Endothelial cell of umbilical vein (primary cell): Measurements from ENCODE around the gene AK9. TPM values are rescaled to one million over a fixed set of nuclear protein-coding genes. Genes with fewer than 3 reads are reported as not detected.

Experiments used
- BruUV-seq: library from RNA; stranded (reverse); fragments of 400-500 nt; replicated peaks from 2 replicates; lab custom pipeline; 2021; lab: Mats Ljungman, UMichigan
- CTCF ChIA-PET: fragments of 300-600, 350-600 bp; sonication (Branson Sonifier 250); formaldehyde crosslinking; loops from one replicate; lab custom pipeline; 2021; ENCODE audit warnings: antibody characterized with exemption, inconsistent platforms; lab: Charles Lee
- POLR2A ChIA-PET: fragments of 300-600, 350-600 bp; sonication (Branson Sonifier 250); formaldehyde crosslinking; loops from one replicate; lab custom pipeline; 2021; ENCODE audit warnings: antibody characterized with exemption, inconsistent platforms; lab: Charles Lee
- DNase-seq: peaks from one replicate; pipeline ENCODE4 v3.0.0-alpha.2; 2011; ENCODE audit warnings: low read depth, low spot score
- FAIRE-seq: peaks from 2 replicates; lab custom pipeline; 2011; peaks lifted over from hg19 to GRCh38; lab: Jason Lieb, UNC
- H2AFZ ChIP-seq: 2 replicates; pipeline ENCODE4 v1.6.0; 2012; ENCODE audit warnings: low read depth, low read length, control low read depth, inconsistent platforms
- H3K27ac ChIP-seq: 2 replicates; pipeline ENCODE4 v1.5.1; 2011; ENCODE audit warnings: low read depth, mild to moderate bottlenecking, control low read depth, low read length, moderate library complexity; ENCODE audit not compliant: insufficient read depth
- H3K27me3 ChIP-seq, 2 experiments: 2 replicates each; pipeline versions ENCODE4 v1.6.0 to v1.6.1; 2011; ENCODE audit warnings: low read length in 2 of 2, mixed read lengths in 1 of 2; ENCODE audit not compliant: control insufficient read depth in 2 of 2, insufficient read depth in 2 of 2
- H3K36me3 ChIP-seq, 2 experiments: 2 replicates in 1 of 2; 3 replicates in 1 of 2; pipeline ENCODE4 v1.5.1; 2011; ENCODE audit warnings: low read length in 2 of 2, mild to moderate bottlenecking in 1 of 2, moderate library complexity in 1 of 2; ENCODE audit not compliant: control insufficient read depth in 2 of 2, insufficient read depth in 2 of 2; ENCODE audit errors: extremely low read depth in 1 of 2
- H3K4me1 ChIP-seq: 3 replicates; pipeline ENCODE4 v1.5.1; 2011; ENCODE audit warnings: mild to moderate bottlenecking, low read length; ENCODE audit not compliant: control insufficient read depth, insufficient read depth; ENCODE audit errors: extremely low read depth
- H3K4me2 ChIP-seq: 2 replicates; pipeline ENCODE4 v1.6.1; 2011; ENCODE audit warnings: low read length, control low read depth, mixed read lengths; ENCODE audit not compliant: insufficient read depth
- H3K4me3 ChIP-seq, 3 experiments: fragments of 200-600 bp in 1 of 3; sonication (generic), shearing (Covaris generic) in 1 of 3; replicated peaks in 1 of 3; 2 replicates each; pipeline ENCODE4 v1.5.1; 2011 to 2016; ENCODE audit warnings: control low read depth in 3 of 3, low read length in 3 of 3, mild to moderate bottlenecking in 2 of 3, inconsistent platforms in 1 of 3, low read depth in 1 of 3, moderate library complexity in 1 of 3; ENCODE audit not compliant: insufficient read depth in 1 of 3
- H3K79me2 ChIP-seq: 2 replicates; pipeline ENCODE4 v1.6.0; 2012; ENCODE audit warnings: low read length, inconsistent platforms; ENCODE audit not compliant: control insufficient read depth, insufficient read depth
- H3K9ac ChIP-seq: replicated peaks from 2 replicates; pipeline ENCODE3; 2011; ENCODE audit warnings: low read length, control low read depth; ENCODE audit not compliant: insufficient read depth; ENCODE audit errors: extremely low read depth
- H3K9me1 ChIP-seq: replicated peaks from 3 replicates; pipeline ENCODE4 v1.6.0; 2011; ENCODE audit warnings: mild to moderate bottlenecking, low read length; ENCODE audit not compliant: control insufficient read depth, insufficient read depth; ENCODE audit errors: extremely low read depth
- H3K9me3 ChIP-seq: replicated peaks from 2 replicates; pipeline ENCODE4 v1.5.1; 2012; ENCODE audit warnings: low read length, inconsistent platforms; ENCODE audit not compliant: control insufficient read depth, insufficient read depth
- H4K20me1 ChIP-seq: replicated peaks from 2 replicates; pipeline ENCODE3; 2011; ENCODE audit warnings: mild to moderate bottlenecking, low read length; ENCODE audit not compliant: control insufficient read depth, insufficient read depth; ENCODE audit errors: extremely low read depth
- CTCF ChIP-seq, 2 donors: IDR thresholded peaks; 1 replicate in 1 of 2; 2 replicates in 1 of 2; pipeline ENCODE4 v1.5.1; 2011; ENCODE audit warnings: low read length in 2 of 2, mild to moderate bottlenecking in 2 of 2, moderate library complexity in 2 of 2, control low read depth in 1 of 2, inconsistent platforms in 1 of 2, low read depth in 1 of 2; ENCODE audit not compliant: insufficient read depth in 1 of 2; ENCODE audit errors: extremely low read depth in 1 of 2
- EZH2 ChIP-seq: IDR thresholded peaks from 2 replicates; pipeline ENCODE4 v1.6.1; 2012; ENCODE audit warnings: borderline replicate concordance, low read depth, mild to moderate bottlenecking, moderate library complexity, low read length, inconsistent platforms; ENCODE audit not compliant: severe bottlenecking
- FOS ChIP-seq: IDR thresholded peaks from 2 replicates; pipeline ENCODE4 v1.6.1; 2011; ENCODE audit warnings: mild to moderate bottlenecking, low read length, moderate library complexity, borderline replicate concordance; ENCODE audit not compliant: insufficient read depth
- GATA2 ChIP-seq: IDR thresholded peaks from 2 replicates; pipeline ENCODE4 v1.7.0; 2011; ENCODE audit warnings: low read depth, mild to moderate bottlenecking, moderate library complexity, mixed read lengths, low read length; ENCODE audit not compliant: insufficient read length, insufficient read depth
- JUN ChIP-seq: IDR thresholded peaks from 2 replicates; pipeline ENCODE4 v1.6.1; 2011; ENCODE audit warnings: borderline replicate concordance, low read depth; ENCODE audit not compliant: insufficient read length, insufficient read depth
- MAX ChIP-seq: IDR thresholded peaks from 2 replicates; pipeline ENCODE4 v1.6.1; 2011; ENCODE audit not compliant: insufficient read depth, insufficient read length
- MYC ChIP-seq: IDR thresholded peaks from one replicate; pipeline ENCODE4 v1.6.1; 2011; ENCODE audit warnings: mild to moderate bottlenecking, low read depth, low read length
- POLR2A ChIP-seq: IDR thresholded peaks from 2 replicates; pipeline ENCODE4 v1.6.1; 2012; ENCODE audit warnings: low read depth, mild to moderate bottlenecking, control low read depth, low read length
- POLR2AphosphoS5 ChIP-seq: IDR thresholded peaks from 2 replicates; pipeline ENCODE4 v1.6.1; 2012; ENCODE audit warnings: low read depth, mild to moderate bottlenecking, control low read depth, low read length, moderate library complexity; ENCODE audit not compliant: insufficient read depth
- dilution Hi-C: fragments of 300-500 bp; cut with MboI; formaldehyde crosslinking; loops from one replicate; pipeline ENCODE4 v1.15.0; 2019; ENCODE audit warnings: low sequenced_read_pairs; ENCODE audit not compliant: extremely low pct_ligation_motif_present
- intact Hi-C: fragments of 100-400 bp; cut with micrococcal nuclease; formaldehyde crosslinking; loops from one replicate; pipeline ENCODE4 v1.10.0; 2022
- polyA plus RNA-seq, 4 experiments: library from polyadenylated mRNA; depleted of rRNA in 3 of 4; stranded (reverse) in 3 of 4; unstranded in 1 of 4; fragments of >200 nt; gene quantifications; 2 replicates each; pipeline versions ENCODE4 v1.2.1 to v1.2.3, GENCODE V29; 2011 to 2012; ENCODE audit warnings: missing spikeins in 1 of 4
- total RNA-seq: library from RNA; stranded (reverse); gene quantifications from 2 replicates; pipeline ENCODE4 v1.2.3, GENCODE V29; 2021

AK9 gene
- total and polyA plus RNA-seq, 2 donors (not counting 3 experiments of a cell fraction or from before 2014, with no cell fraction given) = 1.4 to 3.2 TPM

- no peaks in the 10 kb centered on the region for H3K27me3 ChIP-seq
- peak overlapping the region; percentile 66 to 73 (median 69) for H3K4me3 ChIP-seq
- peaks cover 7% of the 10 kb centered on the region for H3K4me1 ChIP-seq
- FAIRE-seq = no peak
- peak overlapping the region; percentile 32 for H3K9ac ChIP-seq
- no peak for TF ChIP-seq MYC
- TF ChIP-seq POLR2A = no peak
- no peak for TF ChIP-seq JUN
- TF ChIP-seq CTCF (IDR thresholded peaks at IDR 0.05; ENCODE audit: extremely low read depth in 1 of 2, insufficient read depth in 1 of 2, low read depth in 1 of 2, low read length in 2 of 2) = no peak
- no peak for TF ChIP-seq GATA2
- TF ChIP-seq FOS = no peak
- no peak for TF ChIP-seq POLR2AphosphoS5
- TF ChIP-seq MAX = no peak
- no peak for TF ChIP-seq EZH2
- peak overlapping the region; percentile 71 for H3K4me2 ChIP-seq
- no peak overlapping the region for H3K27ac ChIP-seq
- dilution Hi-C loops (no loop called here), intact Hi-C loops (no loop called here)
- no peaks in the 10 kb centered on the region for H4K20me1 ChIP-seq
- CTCF ChIA-PET = interaction anchor here (0.6 to 1.8 kb wide), 7 partner anchors 8 to 269 kb away, joined by 3 to 11 read pairs (median 3); partner anchors contain the start of genes CD164, PPIL6, SMPD2 and ZBTB24
- H3K36me3 ChIP-seq = no peaks in the 10 kb centered on the region
- H3K79me2 ChIP-seq = no peaks in the 10 kb centered on the region
- H3K9me1 ChIP-seq = no peaks in the 10 kb centered on the region
- DNase-seq = no peak
- no peaks in the 10 kb centered on the region for H3K9me3 ChIP-seq
- peak overlapping the region; percentile 98 for H2AFZ ChIP-seq
- BruUV-seq = no TSS peak
- POLR2A ChIA-PET = no interaction called here
These were observed 234.9 kb downstream of the AK9 start for GRCh38 chr6:109456111-109456583.
